GM12875 (cell line): ENCODE results near the gene TMEM184A.
"Not testable (repeated sequence)": the region's sequence is repeated elsewhere in the genome, so short reads cannot be mapped to it uniquely, and the experiment has no call there.

Source experiments
- H3K4me3 ChIP-seq: one replicate; pipeline ENCODE4 v1.5.1; 2011; ENCODE audit warnings: low read depth, low read length, control low read depth
- CTCF ChIP-seq: IDR thresholded peaks from 2 replicates; pipeline ENCODE4 v1.5.1; 2011; ENCODE audit warnings: low read depth, mild to moderate bottlenecking, control low read depth, inconsistent platforms, low read length, moderate library complexity, borderline replicate concordance; ENCODE audit not compliant: insufficient read depth

The TMEM184A gene

GRCh38 chr7:1588978-1589377 lies 33.0 kb upstream of the TMEM184A start:
- no peak overlapping the region for H3K4me3 ChIP-seq
- TF ChIP-seq CTCF = no peak

GRCh38 chr7:1587738-1588137 lies 31.7 kb upstream of the TMEM184A start:
- no peak overlapping the region for H3K4me3 ChIP-seq
- TF ChIP-seq CTCF = no peak

GRCh38 chr7:1586827-1587705 lies 31.1 kb upstream of the TMEM184A start:
- no peak for TF ChIP-seq CTCF
- no peak overlapping the region for H3K4me3 ChIP-seq

GRCh38 chr7:1586126-1586826 lies 30.3 kb upstream of the TMEM184A start:
- H3K4me3 ChIP-seq = no peak overlapping the region
- no peak for TF ChIP-seq CTCF

- TF ChIP-seq CTCF = no peak
Observed at GRCh38 chr7:1585142-1585981, 29.4 kb upstream of the TMEM184A start.

GRCh38 chr7:1584700-1585099 lies 28.7 kb upstream of the TMEM184A start:
- no peak for TF ChIP-seq CTCF
- no peak overlapping the region for H3K4me3 ChIP-seq

More at GRCh38 chr7:1585142-1585981, 29.4 kb upstream of the TMEM184A start:
- H3K4me3 ChIP-seq = no peak overlapping the region

GRCh38 chr7:1583241-1583930 lies 27.4 kb upstream of the TMEM184A start:
- H3K4me3 ChIP-seq = not testable (repeated sequence)
